ENCODE measurements around the gene TRAF1. TPM values are rescaled to one million over a fixed set of nuclear protein-coding genes. Genes with fewer than 3 reads are reported as not detected.

The TRAF1 gene
- total RNA-seq, 1 donor from 2014 or later = 16.7 TPM

DNA sequence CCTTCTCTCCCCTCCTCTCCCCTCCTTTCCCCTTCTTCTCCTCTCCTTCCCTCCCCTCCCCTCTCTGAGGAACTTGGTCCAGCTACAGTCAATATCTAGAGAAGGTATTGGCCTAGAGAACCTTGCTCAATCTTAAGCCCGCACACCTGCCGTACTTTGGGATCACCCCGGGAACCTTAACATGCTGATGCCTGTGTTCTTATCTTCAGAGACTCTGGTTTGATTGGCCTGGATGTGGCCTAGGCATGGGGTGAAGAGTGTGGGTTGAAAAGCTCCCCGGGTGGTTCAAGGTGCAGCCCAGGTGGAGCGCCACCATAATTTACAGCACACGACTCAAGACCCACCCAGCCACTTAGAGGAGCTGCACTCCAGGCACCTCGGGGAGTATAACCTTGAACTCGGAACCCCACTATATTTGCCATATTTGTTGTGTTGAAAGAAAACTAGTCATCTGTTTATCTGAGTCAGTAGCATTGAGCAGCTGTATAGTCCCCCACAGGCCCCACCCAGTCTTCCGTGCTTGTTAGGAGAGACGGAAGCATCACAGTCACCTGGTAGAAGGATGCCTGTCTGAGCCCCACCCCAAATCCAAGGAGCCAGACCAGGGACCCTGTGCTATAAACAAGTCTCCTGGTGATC is 35.2 kb downstream of the TRAF1 start:
- Histone ChIP-seq H3K36me3 (no peaks in the 10 kb centered on the region), H3K9me3 (no peaks in the 10 kb centered on the region), H3K27ac (peak overlapping the region; percentile 90), H3K27me3 (no peaks in the 10 kb centered on the region), H3K4me1 (peaks cover 0 to 26% of the 10 kb centered on the region in 2 donors), H3K4me3 (no peak overlapping the region)
- intact Hi-C loops (cut with DNase I) = no loop called here
- TF ChIP-seq, protein P1, sequence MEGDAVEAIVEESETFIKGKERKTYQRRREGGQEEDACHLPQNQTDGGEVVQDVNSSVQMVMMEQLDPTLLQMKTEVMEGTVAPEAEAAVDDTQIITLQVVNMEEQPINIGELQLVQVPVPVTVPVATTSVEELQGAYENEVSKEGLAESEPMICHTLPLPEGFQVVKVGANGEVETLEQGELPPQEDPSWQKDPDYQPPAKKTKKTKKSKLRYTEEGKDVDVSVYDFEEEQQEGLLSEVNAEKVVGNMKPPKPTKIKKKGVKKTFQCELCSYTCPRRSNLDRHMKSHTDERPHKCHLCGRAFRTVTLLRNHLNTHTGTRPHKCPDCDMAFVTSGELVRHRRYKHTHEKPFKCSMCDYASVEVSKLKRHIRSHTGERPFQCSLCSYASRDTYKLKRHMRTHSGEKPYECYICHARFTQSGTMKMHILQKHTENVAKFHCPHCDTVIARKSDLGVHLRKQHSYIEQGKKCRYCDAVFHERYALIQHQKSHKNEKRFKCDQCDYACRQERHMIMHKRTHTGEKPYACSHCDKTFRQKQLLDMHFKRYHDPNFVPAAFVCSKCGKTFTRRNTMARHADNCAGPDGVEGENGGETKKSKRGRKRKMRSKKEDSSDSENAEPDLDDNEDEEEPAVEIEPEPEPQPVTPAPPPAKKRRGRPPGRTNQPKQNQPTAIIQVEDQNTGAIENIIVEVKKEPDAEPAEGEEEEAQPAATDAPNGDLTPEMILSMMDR (IDR thresholded peaks at IDR 0.05) = no peak
- DNase-seq (ENCODE audit: low spot score in 2 of 2) = no peak

GRCh38 chr9:120890320-120891244 is 36.0 kb downstream of the TRAF1 start:
- H3K9me3 ChIP-seq = no peaks in the 10 kb centered on the region
- no peaks in the 10 kb centered on the region for H3K27me3 ChIP-seq
- DNase-seq (ENCODE audit: low spot score in 2 of 2) = no peak
- H3K4me1 ChIP-seq = peaks cover 0 to 30% of the 10 kb centered on the region in 2 donors
- H3K36me3 ChIP-seq = no peaks in the 10 kb centered on the region
- TF ChIP-seq, protein P1 (IDR thresholded peaks at IDR 0.05) = no peak
- H3K27ac ChIP-seq = peak overlapping the region; percentile 90
- intact Hi-C loops (cut with DNase I) = no loop called here
- H3K4me3 ChIP-seq = no peak overlapping the region

DNA sequence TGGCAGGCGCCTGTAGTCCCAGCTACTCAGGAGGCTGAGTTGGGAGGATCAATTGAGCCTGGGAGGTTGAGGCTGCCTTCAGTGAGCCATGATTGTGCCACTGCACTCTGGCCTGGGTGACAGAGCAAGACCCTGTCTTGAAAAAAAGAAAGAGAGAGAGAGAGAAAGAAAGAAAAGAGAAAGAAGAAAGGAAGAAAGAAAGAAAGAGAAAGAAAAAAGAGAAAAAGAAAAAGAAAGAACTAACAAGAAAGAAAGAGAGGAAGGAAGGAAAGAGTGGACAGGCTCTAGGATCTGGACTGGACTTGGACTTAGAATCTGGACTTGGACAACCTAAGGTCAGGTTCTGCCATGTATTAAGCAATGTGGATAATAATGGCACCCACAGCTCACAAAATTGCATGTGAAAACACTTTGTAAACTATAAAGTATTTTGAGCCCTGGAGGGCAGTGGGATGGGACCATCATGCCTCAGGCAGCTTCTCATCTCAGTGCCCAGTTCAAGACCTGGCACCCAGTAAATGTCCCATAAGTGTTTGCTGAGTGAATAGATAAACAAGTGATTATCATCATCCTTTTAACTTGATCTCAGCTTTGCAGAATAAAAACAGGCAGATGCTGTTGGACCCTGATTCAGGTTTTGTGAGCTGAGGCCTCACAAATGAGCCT is 36.9 kb downstream of the TRAF1 start:
- Histone ChIP-seq H3K4me1 (peaks cover 0 to 23% of the 10 kb centered on the region in 2 donors), H3K4me3 (no peak overlapping the region), H3K27me3 (no peaks in the 10 kb centered on the region), H3K27ac (peak overlapping the region; percentile 90), H3K36me3 (no peaks in the 10 kb centered on the region), H3K9me3 (no peaks in the 10 kb centered on the region)
- TF ChIP-seq, protein P1 (IDR thresholded peaks at IDR 0.05) = no peak
- DNase-seq (ENCODE audit: low spot score in 2 of 2) = no peak
- intact Hi-C loops (cut with DNase I) = no loop called here

DNA sequence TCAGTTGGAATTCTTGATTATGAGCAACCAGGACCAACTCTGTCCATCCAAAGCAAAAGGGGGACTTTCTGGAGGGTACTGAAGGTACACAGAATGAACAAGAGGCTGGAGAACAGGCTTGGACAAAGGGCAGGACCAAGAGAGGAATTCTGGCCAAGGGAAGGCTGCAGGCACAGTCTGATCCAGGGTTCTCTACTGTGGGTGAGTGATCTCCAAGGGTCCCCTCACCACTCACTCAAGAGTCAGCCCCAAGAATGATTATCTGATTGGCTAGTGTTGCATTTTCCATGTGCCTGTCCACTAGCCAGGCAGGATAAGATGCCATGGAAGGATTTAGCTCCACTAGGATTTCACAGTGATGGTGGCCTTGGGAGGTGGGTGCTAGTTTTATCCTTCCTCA is 38.0 kb downstream of the TRAF1 start:
- intact Hi-C loops (cut with DNase I) = no loop called here
- H3K27ac ChIP-seq = peak overlapping the region in 1 of 2 donors; percentile 90
- H3K36me3 ChIP-seq = no peaks in the 10 kb centered on the region
- no peak overlapping the region for H3K4me3 ChIP-seq
- H3K4me1 ChIP-seq = peaks cover 0 to 23% of the 10 kb centered on the region in 2 donors
- no peaks in the 10 kb centered on the region for H3K27me3 ChIP-seq
- DNase-seq (ENCODE audit: low spot score in 2 of 2) = no peak
- H3K9me3 ChIP-seq = no peaks in the 10 kb centered on the region
- TF ChIP-seq, protein P1 (IDR thresholded peaks at IDR 0.05) = no peak

DNA sequence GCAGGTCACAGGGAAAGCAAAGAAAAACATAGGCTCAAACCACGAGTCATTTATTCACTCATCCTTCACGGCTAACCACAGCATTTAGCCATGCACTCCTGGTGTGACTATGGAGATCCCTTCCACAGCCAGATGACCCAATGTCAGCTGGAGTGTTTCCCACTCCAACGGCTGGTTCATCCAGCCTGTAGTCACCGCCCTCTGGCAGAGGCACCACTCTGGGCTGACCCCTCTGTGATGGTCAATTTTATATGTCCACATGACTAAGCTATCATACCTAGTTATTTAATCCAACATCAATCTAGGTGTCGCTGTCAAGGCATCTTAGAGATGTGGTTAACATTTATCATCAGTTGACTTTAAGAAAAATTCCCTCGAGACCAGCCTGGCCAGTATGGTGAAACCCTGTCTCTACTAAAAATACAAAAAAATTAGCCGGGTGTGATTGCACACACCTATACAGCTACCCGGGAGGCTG is 40.1 kb downstream of the TRAF1 start:
- intact Hi-C loops (cut with DNase I) = no loop called here
- Histone ChIP-seq H3K36me3 (no peaks in the 10 kb centered on the region), H3K27me3 (no peaks in the 10 kb centered on the region), H3K4me1 (peaks cover 0 to 10% of the 10 kb centered on the region in 2 donors), H3K27ac (no peak overlapping the region), H3K9me3 (no peaks in the 10 kb centered on the region), H3K4me3 (no peak overlapping the region)
- TF ChIP-seq, protein P1 (IDR thresholded peaks at IDR 0.05) = no peak
- no peak for DNase-seq (ENCODE audit: low spot score in 2 of 2)

All from ascending aorta (tissue), 2 donors.